ENCODE data around the gene RMI2. TPM values are rescaled to one million over a fixed set of nuclear protein-coding genes. Genes with fewer than 3 reads are reported as not detected.
A peak's percentile ranks its signal among the peaks of the same experiment; 100 is the strongest.
"Not testable (repeated sequence)": the region's sequence is repeated elsewhere in the genome, so short reads cannot be mapped to it uniquely, and the experiment has no call there.

The RMI2 gene
- polyA plus RNA-seq (2013, experiment 1 of 2; ENCODE audit: insufficient read length), result 6.2 TPM
- polyA plus RNA-seq (2013, experiment 2 of 2; ENCODE audit: insufficient read length), result 6.5 TPM

DNA sequence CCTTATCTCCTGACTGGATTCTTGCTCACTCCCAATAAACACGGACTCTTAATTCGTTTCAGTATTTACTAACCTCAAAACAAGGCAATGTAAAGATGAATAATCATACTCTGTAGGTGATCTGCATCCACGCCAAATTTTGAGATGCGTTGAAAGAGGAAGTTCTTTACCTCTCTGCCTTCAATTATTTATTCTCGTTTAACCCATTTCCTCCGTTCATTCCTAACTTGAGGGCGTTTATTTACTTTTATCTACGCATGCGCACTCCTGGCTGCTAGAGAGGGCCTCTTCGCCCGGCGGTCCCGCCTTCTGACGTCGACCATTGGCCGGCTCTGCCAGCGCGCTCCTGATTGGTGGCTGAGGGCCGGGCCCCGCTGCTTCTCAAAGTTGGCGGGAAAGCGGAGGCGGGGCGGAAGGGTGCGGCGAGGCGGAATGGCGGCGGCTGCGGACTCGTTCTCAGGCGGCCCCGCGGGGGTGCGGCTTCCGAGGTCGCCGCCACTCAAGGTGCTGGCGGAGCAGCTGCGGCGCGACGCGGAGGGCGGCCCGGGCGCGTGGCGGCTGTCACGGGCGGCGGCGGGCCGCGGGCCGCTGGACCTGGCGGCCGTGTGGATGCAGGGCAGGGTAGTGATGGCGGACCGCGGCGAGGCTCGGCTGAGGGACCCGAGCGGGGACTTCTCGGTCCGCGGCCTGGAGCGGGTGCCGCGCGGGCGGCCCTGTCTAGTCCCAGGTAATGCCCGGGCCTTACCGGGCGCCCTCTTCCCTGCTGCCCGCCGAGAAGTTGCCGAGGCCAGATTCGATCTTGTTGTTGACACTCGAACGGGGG is at the start of gene RMI2:
RMI2 (plus strand) TSS at position 420 of the 823 bp plus-strand sequence; CDS start at position 433, 13 bp downstream.
- DNase-seq, result peak; percentile 95

DNA sequence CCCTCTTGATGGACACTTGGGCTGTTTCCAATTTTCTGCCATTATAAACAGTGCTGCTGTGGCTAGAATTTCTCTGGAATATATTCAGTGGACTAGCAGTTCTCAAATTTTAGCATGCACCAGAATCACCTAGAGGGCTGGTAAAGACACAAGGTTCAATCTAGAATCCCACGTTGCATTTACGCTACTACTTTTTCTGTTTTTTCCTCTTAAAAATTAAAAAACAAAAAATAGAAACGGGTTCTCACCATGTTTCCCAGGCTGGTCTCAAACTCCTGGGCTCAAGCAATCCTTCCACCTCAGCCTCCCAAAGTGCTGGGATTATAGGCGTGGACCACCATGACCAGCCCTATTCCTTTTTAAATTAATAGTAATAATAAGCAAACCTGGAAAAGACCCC is 49.6 kb upstream of the RMI2 start:
- no peak for DNase-seq

DNA sequence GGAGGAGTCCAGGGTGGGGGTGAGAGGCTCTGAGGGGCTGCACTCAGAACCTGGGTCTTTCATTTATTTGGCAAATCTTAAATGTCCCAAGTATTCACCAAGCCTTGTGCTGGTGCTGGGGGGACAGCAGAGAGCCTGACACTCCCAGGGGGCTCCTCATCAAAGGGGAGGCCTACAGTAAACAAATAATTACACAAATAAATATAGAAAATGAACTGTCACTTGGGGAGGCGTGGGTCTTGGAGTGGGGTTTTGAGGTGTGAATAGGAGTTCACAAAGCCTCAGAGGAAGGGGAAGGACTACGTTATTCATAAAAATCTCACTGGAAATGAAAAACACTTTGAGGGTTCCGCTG is 48.9 kb upstream of the RMI2 start:
- no peak for DNase-seq

DNA sequence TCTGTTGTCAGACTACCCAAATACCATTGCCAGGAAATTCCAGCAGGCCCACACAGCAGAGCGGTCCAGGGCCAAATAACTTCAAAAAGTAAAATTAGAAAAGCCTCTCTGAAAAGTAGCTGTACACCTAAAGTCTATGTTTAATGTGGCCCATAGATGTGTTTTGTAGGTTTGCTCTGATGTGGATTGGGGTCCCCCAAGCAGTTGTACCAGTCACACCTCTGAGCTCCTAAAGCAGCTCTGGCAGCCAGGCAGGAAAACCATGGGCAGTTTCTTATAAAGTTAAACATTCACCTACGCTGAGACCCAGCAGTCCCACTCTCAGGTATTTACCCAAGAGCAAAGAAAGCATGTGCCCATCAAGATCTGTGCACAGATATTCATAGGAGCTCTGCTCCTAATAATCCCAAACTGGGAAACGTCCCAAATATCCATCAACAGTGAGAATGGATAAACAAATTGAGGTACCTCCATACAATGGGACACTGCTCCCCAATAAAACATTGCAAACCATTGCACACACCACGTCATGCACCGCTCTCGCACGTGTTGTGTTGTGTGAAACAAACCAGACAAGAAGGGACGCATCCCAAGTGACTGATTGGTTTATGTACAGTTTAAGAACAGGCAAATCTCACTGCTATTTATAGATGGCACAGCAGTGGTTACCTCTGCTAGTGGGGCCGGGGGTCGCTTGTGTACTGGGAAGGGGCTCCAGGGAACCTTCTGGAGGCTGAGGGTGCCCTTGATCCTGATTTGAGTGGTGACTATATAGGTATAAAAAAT is 48.4 kb upstream of the RMI2 start:
- no peak for DNase-seq

DNA sequence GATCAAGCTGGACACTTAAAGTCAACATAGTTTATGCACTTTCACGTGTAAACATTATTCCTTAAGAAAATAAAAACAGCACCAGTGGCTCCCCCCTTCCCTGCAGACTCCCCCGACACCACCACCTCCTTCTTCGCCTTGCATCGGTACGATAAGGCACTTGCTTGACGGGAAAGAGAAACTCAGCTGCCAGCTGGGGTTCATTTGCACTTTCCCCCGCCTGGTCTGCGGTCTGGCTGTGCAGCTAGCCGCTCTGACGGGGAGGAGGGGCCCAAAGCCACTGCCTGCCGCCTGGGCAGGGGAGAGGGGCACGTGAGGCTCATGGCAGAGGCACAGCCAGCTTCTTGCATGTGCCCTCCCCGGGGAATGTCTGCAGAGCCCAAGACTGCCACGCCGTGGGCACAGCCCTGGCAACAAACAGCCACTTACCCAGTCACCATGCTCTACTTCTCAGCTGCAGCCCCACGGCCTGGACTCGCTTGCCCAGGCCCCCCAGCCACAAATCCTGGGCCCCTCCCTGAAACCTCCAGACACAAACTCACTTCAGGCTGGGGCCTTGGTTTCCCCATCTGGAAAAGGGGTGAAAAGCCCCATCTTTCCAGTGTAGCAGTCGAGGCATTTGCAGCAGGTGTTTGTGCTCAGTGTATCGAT is 47.6 kb upstream of the RMI2 start:
- DNase-seq, result peak; percentile 62

DNA sequence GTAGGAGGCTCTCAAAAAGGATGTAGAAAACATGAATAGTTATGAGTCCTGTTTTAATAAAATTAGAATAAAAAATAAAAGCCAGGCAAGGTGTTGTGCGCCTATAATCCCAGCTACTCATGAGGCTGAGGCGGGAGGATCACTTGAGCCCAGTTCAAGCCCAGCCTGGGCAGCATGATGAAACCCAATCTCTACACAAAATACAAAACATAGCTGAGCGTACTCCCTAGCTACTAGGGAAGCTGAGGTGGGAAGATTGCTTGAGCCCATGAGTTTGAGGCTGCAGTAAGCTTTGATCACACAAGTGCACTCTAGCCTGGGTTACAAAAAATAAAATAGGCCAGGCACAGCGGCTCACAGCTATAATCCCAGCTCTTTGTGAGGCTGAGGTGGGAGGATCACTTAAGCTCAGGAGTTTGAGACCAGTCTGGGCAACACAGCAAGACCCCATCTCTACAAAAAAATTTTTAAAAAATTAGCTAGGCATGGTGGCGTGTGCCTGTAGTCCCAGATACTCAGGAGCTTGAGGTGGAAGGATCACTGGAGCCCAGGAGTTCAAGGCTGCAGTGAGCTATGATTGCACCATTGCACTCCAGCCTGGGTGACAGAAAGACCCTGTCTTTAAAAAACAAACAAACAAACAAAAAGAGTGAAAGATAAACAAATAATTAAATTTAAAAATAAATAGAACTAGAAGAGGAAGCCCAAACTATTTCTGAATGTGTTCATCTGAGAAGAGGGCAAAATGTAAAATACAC is 46.9 kb upstream of the RMI2 start:
- DNase-seq, result no peak

DNA sequence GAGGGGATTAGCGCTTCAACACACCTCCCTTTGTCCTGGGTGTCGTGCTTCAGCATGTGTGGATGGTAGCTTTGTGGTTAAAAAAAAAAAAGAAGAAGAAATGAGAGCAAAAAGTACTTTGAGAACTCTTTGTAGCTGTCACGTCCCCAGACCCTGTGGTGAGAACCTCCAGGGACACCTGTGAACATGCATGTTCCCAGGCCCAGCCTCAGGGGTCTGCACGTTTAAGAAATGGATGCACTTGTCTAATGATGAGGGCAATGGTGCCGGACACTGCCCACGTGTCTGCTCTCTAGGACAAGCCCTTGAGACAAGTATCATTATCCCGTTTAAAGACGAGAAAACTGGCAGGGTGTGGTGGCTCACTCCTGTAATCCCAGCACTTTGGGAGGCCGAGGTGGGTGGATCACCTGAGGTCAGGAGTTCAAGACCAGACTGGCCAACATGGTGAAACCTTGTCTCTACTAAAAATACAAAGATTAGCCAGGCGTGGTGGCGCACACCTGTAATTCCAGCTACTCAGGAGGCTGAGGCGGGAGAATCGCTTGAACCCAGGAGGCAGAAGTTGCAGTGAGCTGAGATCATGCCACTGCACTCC is 46.2 kb upstream of the RMI2 start:
- not testable (repeated sequence) for DNase-seq

DNA sequence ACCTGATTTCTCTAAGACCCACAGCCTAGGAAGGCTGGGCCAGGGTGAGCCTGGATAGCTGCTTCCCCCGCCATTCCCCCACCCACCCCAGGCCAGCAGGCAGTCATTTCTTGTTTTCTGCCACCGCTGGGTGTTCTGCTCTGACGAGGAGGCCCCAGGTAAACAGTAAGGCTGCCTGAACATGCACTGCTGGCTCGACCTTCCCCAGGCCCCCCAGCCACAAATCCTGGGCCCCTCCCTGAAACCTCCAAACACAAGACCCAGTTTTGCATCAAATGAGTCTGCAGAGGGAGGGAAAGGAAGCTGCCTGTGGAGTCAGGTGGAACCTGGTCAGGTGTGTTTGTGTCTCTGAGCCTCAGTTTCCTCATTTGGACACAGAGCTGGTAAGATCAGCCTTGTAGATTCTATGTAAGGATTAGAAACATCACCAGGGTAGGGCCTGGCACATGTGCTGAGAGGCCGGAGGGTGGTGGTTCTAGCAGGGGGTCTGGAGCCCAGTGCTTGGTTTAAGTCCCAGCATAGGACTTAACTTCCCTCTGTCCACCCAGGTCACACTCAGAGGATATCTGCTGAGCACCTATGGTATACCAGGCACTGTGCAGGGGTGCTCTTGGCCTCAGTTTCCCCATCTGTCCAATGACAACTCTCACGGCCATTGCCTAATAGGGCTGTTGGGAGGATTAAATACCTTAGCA is 45.2 kb upstream of the RMI2 start:
- no peak for DNase-seq

DNA sequence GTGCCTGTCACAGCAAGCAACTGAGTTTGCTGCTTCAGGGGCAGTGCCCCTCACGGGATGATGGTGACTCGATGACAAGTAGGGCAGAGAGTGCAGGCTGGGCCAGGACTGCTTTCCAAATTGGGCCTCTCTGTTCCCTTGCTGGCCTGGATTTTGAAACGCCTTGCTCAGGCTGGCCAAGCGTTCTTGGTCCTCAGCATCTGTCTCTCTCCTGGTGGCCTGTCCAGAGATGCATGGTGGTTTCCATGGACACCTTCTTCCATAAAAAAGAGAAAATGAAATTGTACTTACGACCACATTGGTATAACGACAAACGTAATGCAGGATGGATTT is 44.7 kb upstream of the RMI2 start:
- DNase-seq, result no peak

DNA sequence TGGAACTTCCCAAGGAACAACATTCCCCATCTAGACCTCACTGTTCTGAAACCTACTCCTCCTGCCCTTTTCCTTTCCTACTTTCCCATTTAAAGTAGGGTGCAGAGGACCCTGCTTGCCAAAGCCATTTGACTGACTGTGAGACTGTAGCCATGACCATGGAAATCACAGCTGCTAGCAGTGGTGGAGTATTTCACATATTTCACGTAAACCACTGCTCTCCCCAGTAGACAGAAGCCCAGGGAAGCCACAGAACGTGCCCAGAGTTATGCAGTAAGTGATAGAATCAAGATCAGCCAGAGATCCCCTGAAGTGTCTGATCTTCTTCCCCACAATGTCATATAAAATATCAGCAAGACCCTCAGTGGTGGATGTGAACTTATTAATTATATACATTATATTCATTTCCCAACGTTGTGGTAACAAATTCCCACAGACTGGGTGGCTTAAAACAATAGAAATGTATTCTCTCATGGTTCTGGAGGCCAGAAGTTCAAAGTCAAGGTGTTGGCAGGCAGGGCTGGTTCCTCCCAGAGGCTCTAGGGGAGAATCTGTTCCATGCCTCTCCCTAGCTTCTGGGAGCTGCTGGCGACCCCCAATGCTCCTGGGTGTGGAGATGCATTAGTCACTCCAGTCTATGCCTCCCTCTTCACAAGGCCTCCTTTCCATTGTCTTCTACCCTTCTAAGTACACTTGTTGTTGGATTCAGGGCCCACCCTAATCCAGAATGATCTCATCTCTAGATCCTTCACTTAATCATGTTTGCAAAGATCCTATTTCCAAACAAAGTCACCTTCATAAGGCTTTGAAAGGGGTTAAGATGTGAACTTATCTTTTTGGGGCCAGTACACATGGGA is 43.4 kb upstream of the RMI2 start:
- DNase-seq, result no peak

DNA sequence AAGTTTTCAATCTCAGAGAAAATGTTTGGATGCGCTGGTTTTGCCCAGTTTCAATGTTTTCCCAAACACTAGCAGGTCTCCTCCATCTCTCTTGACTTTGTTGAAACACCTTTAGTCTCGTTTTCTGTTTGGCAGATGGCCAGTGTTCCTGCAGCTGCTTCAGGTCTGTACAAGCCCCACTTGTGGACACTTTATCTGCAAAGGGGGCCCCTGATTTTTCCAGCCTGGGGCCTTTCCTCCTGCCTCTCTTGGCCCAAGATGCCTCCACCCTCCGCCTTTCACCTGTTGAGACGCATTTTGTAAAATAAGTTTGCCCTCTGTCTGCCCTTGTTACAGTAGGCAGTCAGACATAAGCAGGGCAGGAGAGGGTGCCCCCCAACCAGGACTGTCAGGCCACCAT is 42.3 kb upstream of the RMI2 start:
- DNase-seq, result no peak

DNA sequence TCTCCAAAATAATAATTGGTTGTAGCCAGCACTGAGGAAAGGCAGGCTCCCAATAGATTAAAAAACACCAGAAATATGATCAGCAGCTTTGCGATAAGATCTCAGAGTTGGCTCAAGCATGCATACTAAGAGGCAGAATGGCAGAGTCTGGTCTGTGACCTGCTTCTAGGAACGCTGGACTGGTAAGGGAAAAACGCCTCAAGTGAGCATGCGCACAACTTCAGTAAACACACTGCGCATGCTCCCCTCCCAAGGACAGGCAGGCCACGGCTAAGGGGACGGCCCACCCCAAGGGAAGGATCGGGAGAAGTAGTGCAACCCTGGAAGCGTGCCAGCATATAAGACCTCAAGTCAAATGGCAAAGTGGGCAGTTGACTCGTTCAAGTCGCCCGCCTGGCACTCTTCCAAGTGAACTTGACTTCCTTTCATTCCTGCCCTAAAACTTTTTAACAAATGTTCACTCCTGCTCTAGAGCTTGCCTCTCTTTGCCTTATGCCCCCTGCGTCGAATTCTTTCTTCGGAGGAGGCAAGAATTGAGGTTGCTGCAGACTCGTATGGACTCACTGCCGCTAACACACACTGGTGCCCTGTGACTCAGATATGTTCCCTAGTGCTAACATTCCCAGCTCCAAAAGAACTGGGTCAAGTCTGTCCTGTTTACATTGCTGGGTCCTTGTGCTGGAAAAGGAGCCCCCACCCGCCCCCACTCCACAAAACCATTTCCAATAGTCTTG is 41.7 kb upstream of the RMI2 start:
- DNase-seq, result no peak

DNA sequence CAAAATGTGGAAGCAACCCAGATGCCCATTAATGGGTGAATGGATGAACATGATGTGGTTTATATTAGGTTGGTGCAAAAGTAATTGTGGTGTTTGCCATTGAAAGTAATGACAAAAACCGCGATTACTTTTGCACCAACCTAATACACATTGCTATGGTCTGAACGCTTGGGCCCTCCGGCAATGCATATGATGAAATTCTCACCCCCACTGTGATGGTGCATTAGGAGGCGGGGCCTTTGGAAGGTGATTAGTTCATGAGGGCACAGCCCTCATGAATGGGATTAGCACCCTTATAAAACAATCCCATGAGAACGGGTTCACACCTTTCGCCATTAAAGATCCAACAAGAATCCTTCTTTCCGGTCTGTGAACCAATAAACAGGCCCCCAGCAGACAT is 38.9 kb upstream of the RMI2 start:
- DNase-seq, result no peak

DNA sequence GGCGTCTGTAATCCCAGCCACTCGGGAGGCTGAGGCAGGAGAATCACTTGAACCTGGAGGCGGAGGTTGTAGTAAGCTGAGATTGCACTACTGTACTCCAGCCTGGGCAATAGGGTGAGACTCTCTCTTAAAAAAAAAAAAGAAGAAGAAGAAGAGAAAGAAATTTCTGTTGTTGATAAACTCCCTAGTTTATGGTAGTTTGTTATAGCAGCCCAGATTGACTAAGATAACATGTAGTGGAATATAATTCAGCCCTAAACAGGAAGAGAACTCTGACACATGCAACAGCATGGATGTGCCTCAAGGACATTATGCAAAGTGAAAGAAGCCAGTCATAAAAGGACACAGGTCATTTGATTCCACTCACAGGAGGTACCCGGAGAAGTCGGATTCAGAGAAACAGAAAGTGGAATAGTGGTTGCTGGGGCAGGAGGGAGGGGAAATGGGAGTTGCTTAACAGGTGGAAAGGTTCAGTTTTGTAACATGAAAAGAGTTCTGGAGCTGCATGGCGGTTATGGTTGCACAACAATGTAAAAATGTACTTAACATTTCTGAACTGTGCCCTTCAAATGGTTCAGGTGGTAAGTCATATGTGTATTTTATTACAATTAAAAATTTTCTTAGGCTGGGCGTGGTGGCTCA is 38.1 kb upstream of the RMI2 start:
- no peak for DNase-seq

DNA sequence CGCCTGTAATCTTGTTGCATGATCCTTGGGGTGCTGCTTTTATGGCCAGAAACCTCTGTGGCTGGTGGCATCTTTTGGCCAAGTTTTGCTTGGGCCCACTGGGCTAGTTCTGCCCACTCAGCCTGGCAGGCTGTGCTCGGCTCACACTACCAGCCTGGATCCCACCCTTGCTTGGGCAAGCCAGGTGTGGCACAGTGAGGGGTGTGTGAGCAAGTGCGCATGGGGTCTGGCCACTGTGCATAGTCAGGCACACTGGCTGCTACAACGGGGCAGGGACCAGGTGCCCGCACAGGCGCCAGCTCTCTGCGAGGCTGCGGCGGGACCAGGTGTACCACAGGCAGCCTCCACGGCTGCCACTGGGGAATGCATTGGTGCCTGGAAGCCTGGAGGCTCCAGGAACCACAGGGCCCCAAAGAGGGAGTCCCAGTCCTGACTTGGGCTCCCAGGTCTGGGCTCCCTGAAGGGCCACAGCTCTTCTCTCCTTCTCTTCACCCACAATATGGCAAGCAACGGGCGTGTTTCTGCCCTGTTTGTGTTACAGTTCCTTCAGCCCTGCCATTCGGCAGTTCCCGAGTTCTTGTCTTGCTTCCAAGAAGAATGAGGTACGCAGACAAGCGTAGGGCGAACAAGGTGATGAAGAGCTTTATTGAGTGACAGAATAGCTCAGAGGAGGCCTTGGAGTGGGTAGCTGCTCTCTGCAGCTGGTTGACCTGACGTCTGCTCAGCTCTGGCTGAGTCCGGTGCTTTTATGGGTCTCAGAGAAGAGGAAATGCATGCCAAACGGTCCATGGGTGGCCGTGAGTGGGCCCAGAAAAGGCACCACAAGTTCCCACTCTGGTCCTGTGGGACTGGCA is 37.4 kb upstream of the RMI2 start:
- DNase-seq, result no peak

DNA sequence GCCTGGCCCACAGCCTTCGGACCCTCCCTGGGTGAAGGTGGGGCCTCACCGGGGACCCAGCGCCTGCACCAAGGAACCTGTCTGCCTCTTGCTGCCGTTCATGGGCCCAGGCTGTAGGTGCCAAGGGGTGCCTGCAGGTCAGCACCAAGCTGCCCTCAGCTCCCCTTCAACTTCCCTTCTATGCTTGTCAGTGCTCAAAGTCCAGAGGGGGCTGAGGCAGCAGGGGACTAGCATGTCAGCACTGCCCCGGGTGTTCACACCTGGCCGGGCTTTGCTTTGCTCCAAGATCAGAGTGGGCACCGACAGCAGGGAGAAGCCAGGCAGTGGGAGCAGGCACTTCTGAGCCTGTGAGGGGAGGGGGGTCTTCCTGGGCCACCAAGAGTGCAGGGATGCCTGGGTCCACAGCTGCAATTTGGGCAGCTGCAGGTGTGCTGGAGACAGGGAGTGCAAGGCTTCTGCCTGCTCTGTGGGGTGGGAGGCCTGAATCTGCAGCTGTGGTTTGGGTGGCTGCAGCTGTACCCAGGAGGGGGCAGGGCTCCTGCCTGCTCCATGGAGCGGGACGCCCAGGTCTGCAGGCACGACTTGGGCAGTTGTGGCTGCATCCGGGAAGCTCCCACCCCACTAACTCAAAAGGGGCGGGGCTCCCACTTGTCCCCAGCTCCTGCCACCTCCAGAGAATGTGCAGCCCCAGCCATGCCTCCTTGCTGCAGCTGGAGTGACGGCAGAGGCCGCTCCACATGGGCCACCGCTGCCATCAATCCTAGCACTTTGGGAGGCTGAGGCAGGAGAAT is 36.6 kb upstream of the RMI2 start:
- no peak for DNase-seq

DNA sequence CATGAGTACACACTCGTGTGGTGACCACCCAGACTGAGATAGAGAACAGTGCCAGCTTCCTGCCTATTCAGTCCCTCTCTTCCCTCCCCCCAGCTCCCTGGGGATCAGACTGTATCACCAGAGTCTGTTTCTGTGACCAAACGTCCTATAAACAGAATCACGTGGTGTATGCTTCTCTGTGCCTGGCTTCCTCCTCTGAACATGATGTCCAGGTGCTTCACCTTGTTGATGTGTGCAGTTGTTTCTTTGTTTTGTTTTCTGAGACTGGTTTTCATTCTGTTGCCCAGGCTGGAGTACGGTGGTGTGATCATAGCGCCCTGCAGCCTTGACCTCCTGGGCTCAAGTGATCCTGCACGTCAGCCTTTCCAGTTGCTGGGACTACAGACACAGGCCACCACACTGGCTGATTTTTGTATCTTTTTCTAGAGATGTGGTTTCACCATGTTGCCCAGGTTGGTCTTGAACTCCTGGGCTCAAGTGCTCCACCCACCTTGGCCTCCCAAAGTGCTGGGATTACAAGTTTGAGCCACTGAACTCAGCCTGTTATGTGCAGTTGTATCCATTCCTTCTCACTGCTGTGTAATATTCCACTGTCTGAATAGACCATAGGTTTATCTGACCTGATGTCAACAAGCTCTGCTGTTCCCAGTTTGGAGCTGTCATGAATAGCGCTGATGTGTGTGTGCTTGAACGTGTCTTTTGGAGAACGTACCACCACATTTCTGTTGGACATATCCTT is 35.2 kb upstream of the RMI2 start:
- DNase-seq, result peak; percentile 40

Measured in fibroblast of skin of scalp (primary cell).